ENCODE results near the gene RGS19.
A peak's percentile ranks its signal among the peaks of the same experiment; 100 is the strongest.
"Not testable (repeated sequence)": the region's sequence is repeated elsewhere in the genome, so short reads cannot be mapped to it uniquely, and the experiment has no call there.

The RGS19 gene

GRCh38 chr20:64079273-64080012, at the start of gene RGS19:
RGS19 (minus strand) TSS chr20:64079518; CDS start chr20:64076886, 2,632 bp downstream.
- Mint-ChIP-seq H3K27me3 (peaks cover 1% of the 10 kb centered on the region), H3K4me3 (peak within 1 kb of the TSS; percentile 96), H3K36me3 (peaks cover 10% of the 10 kb centered on the region), H3K4me1 (peaks cover 40% of the 10 kb centered on the region), H3K9me3 (no peaks in the 10 kb centered on the region), H3K27ac (peak within 1 kb of the TSS; percentile 96)
- peak; percentile 89 to 91 for DNase-seq (ENCODE audit: low spot score in 2 of 2)
- ATAC-seq (ENCODE audit: low read depth): peak; percentile 50

GRCh38 chr20:64123517-64123916, 44.2 kb upstream of the RGS19 start:
- H3K27me3 Mint-ChIP-seq; H3K36me3 Mint-ChIP-seq; H3K27ac Mint-ChIP-seq; DNase-seq (ENCODE audit: low spot score in 2 of 2); ATAC-seq (ENCODE audit: low read depth); H3K9me3 Mint-ChIP-seq; H3K4me3 Mint-ChIP-seq; H3K4me1 Mint-ChIP-seq: not testable (repeated sequence)

DNA sequence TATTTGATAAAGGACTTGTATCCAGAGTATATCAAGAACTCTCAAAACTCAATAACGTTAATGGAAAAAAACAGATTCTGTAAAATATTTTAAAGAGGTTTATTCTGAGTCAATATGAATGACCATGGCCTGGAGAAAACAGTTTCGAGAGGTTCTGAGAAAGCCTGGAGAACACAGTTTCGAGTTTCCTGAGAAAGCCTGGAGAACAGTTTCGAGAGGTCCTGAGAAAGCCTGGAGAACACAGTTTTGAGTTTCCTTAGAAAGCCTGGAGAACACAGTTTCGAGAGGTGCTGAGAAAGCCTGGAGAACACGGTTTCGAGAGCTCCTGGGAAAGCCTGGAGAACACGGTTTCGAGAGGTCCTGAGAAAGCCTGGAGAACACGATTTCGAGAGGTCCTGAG, 43.6 kb upstream of the RGS19 start:
- H3K9me3 Mint-ChIP-seq; H3K4me1 Mint-ChIP-seq; H3K27ac Mint-ChIP-seq; H3K36me3 Mint-ChIP-seq; ATAC-seq (ENCODE audit: low read depth); H3K4me3 Mint-ChIP-seq; DNase-seq (ENCODE audit: low spot score in 2 of 2); H3K27me3 Mint-ChIP-seq: not testable (repeated sequence)

DNA sequence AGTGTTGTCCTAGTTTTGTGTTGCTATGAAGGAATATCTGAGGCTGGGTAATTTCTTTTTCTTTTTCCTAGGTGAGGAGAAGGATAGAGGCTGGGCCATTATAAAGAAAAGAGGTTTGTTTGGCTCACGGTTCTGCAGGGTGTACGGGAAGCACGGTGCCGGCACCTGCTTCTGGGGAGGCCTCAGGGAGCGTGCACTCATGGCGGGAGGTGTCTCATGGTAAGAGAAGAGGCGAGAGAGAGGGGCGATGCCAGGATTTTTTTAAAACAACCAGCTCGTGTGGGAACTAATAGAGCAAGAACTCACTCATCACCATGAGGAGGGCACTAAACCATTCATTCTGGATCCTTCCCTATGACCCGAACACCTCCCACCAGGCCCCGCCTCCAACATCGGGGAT, 42.3 kb upstream of the RGS19 start:
- Mint-ChIP-seq H3K36me3 (no peaks in the 10 kb centered on the region), H3K27ac (no peak overlapping the region), H3K9me3 (no peaks in the 10 kb centered on the region), H3K4me3 (no peak overlapping the region), H3K27me3 (no peaks in the 10 kb centered on the region), H3K4me1 (peaks cover 6% of the 10 kb centered on the region)
- no peak for DNase-seq (ENCODE audit: low spot score in 2 of 2)
- no peak for ATAC-seq (ENCODE audit: low read depth)

DNA sequence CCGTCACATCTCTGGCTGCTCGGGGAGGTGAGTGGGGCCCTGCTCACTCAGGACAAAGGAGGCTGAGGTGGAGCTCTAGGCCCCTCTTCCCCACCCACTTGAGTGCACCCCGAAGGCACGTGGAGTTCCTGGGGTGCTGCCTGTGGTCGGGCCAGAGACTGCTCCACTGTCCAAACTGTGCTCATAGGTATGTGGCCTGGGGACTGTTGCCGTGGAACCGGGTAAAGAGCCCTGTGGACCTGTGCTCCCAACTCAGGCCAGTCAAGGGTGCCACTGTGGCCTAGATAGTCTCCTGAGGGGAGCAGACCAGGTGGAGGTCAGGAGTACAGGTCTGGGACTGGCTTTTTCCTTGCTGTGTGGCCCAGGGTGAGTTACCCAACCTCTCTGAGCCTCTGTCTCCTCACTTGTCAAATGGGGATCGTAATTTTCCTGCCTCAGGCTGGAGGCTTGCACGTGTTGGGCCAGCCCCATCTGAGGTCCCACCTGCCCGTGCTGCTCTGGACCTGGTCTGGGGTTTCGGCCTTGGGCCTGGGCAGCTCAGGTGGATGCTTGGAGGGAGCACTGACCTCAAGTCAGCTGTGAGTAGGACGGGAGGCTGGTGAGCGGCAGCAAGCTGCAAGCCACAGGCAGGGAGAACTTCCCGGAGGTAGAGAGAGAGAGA, 40.5 kb upstream of the RGS19 start:
- H3K27me3 Mint-ChIP-seq: no peaks in the 10 kb centered on the region
- peaks cover 6% of the 10 kb centered on the region for H3K4me1 Mint-ChIP-seq
- H3K27ac Mint-ChIP-seq: peak overlapping the region; percentile 76
- DNase-seq (ENCODE audit: low spot score in 2 of 2): no peak
- no peaks in the 10 kb centered on the region for H3K36me3 Mint-ChIP-seq
- peak overlapping the region; percentile 77 for H3K4me3 Mint-ChIP-seq
- no peaks in the 10 kb centered on the region for H3K9me3 Mint-ChIP-seq
- ATAC-seq (ENCODE audit: low read depth): peak; percentile 3

- no peak overlapping the region for H3K27ac Mint-ChIP-seq
- DNase-seq (ENCODE audit: low spot score in 2 of 2): no peak
- H3K4me1 Mint-ChIP-seq: peaks cover 6% of the 10 kb centered on the region
Observed at GRCh38 chr20:64119301-64119680, 40.0 kb upstream of the RGS19 start.

GRCh38 chr20:64117432-64117777, 38.1 kb upstream of the RGS19 start:
- H3K9me3 Mint-ChIP-seq; H3K27me3 Mint-ChIP-seq; H3K4me3 Mint-ChIP-seq; ATAC-seq (ENCODE audit: low read depth); H3K27ac Mint-ChIP-seq; H3K36me3 Mint-ChIP-seq; DNase-seq (ENCODE audit: low spot score in 2 of 2); H3K4me1 Mint-ChIP-seq: not testable (repeated sequence)

More at GRCh38 chr20:64119301-64119680, 40.0 kb upstream of the RGS19 start:
- H3K9me3 Mint-ChIP-seq: no peaks in the 10 kb centered on the region
- no peak overlapping the region for H3K4me3 Mint-ChIP-seq
- H3K27me3 Mint-ChIP-seq: no peaks in the 10 kb centered on the region
- ATAC-seq (ENCODE audit: low read depth): no peak
- H3K36me3 Mint-ChIP-seq: no peaks in the 10 kb centered on the region

GRCh38 chr20:64116541-64117431, 37.5 kb upstream of the RGS19 start:
- Mint-ChIP-seq H3K27ac (no peak overlapping the region), H3K4me3 (no peak overlapping the region), H3K9me3 (no peaks in the 10 kb centered on the region), H3K27me3 (no peaks in the 10 kb centered on the region), H3K4me1 (peaks cover 15% of the 10 kb centered on the region), H3K36me3 (no peaks in the 10 kb centered on the region)
- DNase-seq (ENCODE audit: low spot score in 2 of 2): no peak
- no peak for ATAC-seq (ENCODE audit: low read depth)

GRCh38 chr20:64116016-64116415, 36.7 kb upstream of the RGS19 start:
- Mint-ChIP-seq H3K27me3 (no peaks in the 10 kb centered on the region), H3K27ac (no peak overlapping the region), H3K9me3 (no peaks in the 10 kb centered on the region), H3K36me3 (no peaks in the 10 kb centered on the region), H3K4me3 (no peak overlapping the region), H3K4me1 (peaks cover 16% of the 10 kb centered on the region)
- DNase-seq (ENCODE audit: low spot score in 2 of 2) (no peak), ATAC-seq (ENCODE audit: low read depth) (no peak)

- Mint-ChIP-seq H3K4me3 (no peak overlapping the region), H3K27me3 (no peaks in the 10 kb centered on the region), H3K9me3 (no peaks in the 10 kb centered on the region), H3K27ac (no peak overlapping the region), H3K4me1 (peaks cover 13% of the 10 kb centered on the region), H3K36me3 (no peaks in the 10 kb centered on the region)
- no peak for ATAC-seq (ENCODE audit: low read depth)
- DNase-seq (ENCODE audit: low spot score in 2 of 2): peak in 1 of 2 donors; percentile 0
Observed at GRCh38 chr20:64115171-64115911, 36.0 kb upstream of the RGS19 start.

DNA sequence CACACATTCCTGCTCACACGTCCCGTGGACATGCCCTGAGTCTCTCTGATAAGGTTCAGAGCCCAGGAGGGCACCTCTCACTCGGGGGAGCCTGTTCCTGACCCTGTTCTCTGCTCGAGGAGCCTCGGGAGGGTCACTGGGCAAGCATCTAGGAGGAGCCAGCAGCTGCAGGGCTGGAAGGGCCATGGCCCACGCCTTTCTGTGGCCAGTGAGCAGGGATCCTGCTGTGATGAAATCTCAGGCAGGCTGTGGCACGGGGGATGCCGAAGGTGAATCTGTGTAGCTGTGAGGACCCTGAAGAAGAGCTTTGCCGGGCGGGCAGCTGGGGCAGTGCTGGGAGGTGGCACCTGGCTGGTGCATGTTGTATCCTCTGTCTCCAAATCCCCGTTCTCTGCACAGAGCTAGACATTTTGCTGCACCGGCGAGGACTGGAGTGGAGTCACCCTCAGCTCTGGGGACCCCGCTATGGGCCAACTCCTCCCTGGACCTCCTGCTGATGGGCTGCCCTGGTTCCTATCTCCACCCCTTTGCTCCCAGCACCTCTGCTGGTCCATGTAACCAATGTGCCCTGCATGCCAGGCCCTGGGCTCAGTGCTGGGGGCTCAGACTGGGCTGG, 35.1 kb upstream of the RGS19 start:
- no peak overlapping the region for H3K4me3 Mint-ChIP-seq
- no peaks in the 10 kb centered on the region for H3K9me3 Mint-ChIP-seq
- peaks cover 10% of the 10 kb centered on the region for H3K4me1 Mint-ChIP-seq
- no peaks in the 10 kb centered on the region for H3K27me3 Mint-ChIP-seq
- no peaks in the 10 kb centered on the region for H3K36me3 Mint-ChIP-seq
- ATAC-seq (ENCODE audit: low read depth): no peak
- no peak overlapping the region for H3K27ac Mint-ChIP-seq
- DNase-seq (ENCODE audit: low spot score in 2 of 2): no peak

DNA sequence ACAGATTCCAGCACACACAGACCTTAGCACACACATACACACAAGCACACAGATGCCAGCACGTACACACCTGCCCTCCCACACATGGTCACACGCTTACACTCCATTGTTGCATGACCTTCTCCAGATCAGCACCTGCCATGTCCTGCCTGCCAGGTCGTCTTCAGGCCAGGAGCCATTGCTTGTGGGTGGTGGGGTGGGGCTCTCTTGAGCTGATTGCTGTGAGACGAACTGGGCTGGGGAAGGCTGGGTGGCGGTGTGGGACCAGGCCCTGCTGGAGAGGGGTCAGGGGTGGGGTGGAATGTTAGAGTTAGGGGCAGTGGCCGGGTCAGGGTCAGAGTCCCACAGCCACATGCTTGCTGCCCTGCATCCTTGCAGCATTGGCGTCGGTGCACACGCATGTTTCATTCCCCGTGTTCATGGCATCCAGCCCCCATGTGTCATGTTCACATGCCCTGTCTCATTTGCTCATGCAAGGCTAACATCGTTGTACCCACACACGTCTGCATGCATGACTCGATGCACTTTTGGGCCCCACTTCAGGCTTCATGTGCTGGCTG, 34.6 kb upstream of the RGS19 start:
- Mint-ChIP-seq H3K36me3 (no peaks in the 10 kb centered on the region), H3K27ac (no peak overlapping the region), H3K27me3 (no peaks in the 10 kb centered on the region), H3K9me3 (no peaks in the 10 kb centered on the region), H3K4me3 (no peak overlapping the region), H3K4me1 (peaks cover 10% of the 10 kb centered on the region)
- DNase-seq (ENCODE audit: low spot score in 2 of 2): peak in 1 of 2 donors; percentile 0
- no peak for ATAC-seq (ENCODE audit: low read depth)

DNA sequence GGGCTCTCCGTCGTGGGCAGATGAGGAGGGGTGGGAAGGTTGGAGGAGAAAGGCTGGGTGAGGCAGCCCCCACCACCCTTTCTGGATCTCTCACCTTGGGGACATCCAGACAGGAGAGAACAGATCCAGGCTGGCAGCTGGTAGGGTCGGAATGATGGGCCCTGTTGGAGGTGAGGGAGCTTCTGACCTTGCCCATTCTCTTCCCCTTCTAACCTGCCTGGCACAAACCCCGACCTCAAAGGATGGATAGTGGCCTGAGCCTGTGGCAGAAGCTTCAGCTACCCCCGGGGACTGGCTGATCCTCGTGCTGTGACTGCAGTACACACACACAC, 34.1 kb upstream of the RGS19 start:
- no peak for DNase-seq (ENCODE audit: low spot score in 2 of 2)
- H3K27ac Mint-ChIP-seq: no peak overlapping the region
- no peaks in the 10 kb centered on the region for H3K36me3 Mint-ChIP-seq
- H3K4me1 Mint-ChIP-seq: peaks cover 10% of the 10 kb centered on the region
- H3K9me3 Mint-ChIP-seq: no peaks in the 10 kb centered on the region
- no peaks in the 10 kb centered on the region for H3K27me3 Mint-ChIP-seq
- H3K4me3 Mint-ChIP-seq: no peak overlapping the region
- ATAC-seq (ENCODE audit: low read depth): no peak
